ENCODE measurements around the gene CASZ1.

CASZ1 gene

DNA sequence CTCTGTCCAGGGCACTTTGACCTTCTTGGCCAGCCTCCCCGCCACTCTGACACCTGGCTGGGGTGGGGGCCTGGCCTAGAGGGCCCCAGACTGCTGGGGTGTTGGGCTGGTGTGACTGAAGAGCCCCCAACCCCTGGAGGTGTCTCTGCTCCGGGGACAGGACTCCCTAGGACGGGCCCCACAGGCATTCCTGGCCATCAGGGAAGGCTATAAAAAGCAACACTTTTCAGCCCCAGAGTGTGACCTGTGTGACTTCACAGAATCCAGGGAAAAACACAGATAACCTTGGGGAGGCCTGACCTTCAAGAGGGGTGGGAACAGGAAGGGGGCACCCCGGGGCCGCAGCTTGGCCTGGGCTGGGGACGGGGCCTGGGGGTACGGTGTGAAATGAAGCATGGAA, 24.0 kb upstream of the CASZ1 start:
- Histone ChIP-seq H3K36me3 (ENCODE audit: control insufficient read depth, insufficient read depth, low read length) (no peaks in the 10 kb centered on the region), H3K9ac (ENCODE audit: low read length) (no peak overlapping the region), H3K27me3 (ENCODE audit: control insufficient read depth, insufficient read depth, low read length) (no peaks in the 10 kb centered on the region), H3K9me3 (ENCODE audit: control insufficient read depth, low read length) (no peaks in the 10 kb centered on the region), H3K4me3 (ENCODE audit: low read length) (no peak overlapping the region), H3K4me1 (ENCODE audit: control insufficient read depth, insufficient read depth, low read length) (peaks cover 66% of the 10 kb centered on the region)

DNA sequence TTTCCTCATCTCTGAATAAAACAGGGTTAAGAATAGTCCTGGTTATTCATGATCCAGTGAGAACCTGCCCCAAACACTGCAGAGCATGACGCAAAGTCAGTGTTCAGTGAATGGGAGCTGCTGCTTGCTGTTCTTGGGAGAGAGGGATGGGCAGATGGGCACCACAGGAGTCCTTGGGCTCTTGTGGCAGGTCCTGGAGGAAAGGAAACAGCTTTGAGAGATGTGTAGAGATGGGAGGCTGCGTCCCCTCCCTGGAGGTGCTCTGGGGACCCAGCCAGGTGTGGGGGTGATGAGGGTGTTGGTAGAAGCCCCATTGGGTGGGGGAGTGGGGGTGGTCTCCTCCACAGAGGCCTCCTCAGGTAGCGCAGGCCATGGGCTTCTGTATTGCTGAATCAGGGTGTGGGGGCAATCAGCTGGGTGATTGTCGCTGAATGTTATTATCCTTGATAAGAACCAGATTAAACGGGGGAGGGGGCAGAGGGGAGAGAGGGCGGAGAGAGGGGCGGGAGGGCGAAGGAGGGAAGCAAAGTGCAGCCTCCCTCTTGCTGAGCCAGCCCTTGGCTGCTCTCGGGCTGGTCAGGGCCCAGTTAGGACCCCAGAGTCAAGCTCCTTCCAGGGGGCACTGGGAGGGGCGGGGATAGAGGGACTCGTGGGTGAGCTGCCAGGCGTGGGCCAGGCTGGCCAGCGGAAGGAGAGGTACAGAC, 22.9 kb upstream of the CASZ1 start:
- peaks cover 69% of the 10 kb centered on the region for H3K4me1 ChIP-seq (ENCODE audit: control insufficient read depth, insufficient read depth, low read length)
- H3K4me3 ChIP-seq (ENCODE audit: low read length): no peak overlapping the region
- peak overlapping the region; percentile 3 for H3K9ac ChIP-seq (ENCODE audit: low read length)
- no peaks in the 10 kb centered on the region for H3K9me3 ChIP-seq (ENCODE audit: control insufficient read depth, low read length)
- no peaks in the 10 kb centered on the region for H3K27me3 ChIP-seq (ENCODE audit: control insufficient read depth, insufficient read depth, low read length)
- no peaks in the 10 kb centered on the region for H3K36me3 ChIP-seq (ENCODE audit: control insufficient read depth, insufficient read depth, low read length)

DNA sequence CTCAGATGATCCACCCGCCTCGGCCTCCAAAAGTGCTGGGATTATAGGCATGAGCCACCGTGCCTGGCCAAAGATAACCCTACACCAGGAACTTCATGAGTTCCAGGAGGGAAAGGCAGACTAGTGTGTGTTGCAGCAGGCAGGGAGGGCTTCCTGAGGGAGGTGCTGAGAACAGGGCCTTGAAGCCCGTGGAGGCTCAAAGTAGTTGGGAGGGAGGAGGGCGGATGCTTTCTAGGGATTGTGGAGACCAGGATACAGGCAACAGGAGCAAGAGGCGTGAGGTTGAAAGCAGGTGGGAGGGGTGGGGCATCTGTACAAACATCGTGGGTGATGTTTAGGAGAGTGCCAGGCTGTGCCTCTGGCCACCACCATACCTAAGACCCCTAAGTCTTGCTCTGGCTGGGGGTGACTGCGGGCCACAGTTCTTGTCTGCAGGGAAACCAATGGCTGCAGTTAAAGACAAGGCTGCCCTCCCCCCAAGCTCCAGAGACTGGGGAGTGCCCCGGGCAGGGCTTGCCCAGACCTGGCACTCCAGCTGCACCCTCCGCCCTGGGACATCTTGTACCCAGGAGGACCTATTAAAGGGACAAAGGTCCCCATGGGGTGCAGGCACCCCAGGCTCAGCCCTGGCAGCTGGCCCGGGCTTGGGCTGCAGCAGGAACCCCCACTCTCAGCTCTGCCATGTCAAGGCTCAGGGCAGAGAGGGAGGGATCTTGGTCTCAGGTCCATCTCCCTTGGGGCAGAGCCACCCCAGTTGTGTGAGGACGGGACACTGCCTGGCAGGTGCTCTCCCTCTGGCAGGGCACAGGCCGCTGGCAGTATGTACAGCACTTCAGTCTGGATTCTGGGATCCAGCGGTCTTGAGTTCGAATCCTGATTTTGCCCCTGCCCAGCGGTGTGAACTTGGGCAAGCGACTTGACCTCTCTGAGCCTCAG, 22.1 kb upstream of the CASZ1 start:
- Histone ChIP-seq H3K9ac (ENCODE audit: low read length) (peak overlapping the region; percentile 3), H3K4me1 (ENCODE audit: control insufficient read depth, insufficient read depth, low read length) (peaks cover 74% of the 10 kb centered on the region), H3K27me3 (ENCODE audit: control insufficient read depth, insufficient read depth, low read length) (no peaks in the 10 kb centered on the region), H3K4me3 (ENCODE audit: low read length) (no peak overlapping the region), H3K36me3 (ENCODE audit: control insufficient read depth, insufficient read depth, low read length) (no peaks in the 10 kb centered on the region), H3K9me3 (ENCODE audit: control insufficient read depth, low read length) (no peaks in the 10 kb centered on the region)

DNA sequence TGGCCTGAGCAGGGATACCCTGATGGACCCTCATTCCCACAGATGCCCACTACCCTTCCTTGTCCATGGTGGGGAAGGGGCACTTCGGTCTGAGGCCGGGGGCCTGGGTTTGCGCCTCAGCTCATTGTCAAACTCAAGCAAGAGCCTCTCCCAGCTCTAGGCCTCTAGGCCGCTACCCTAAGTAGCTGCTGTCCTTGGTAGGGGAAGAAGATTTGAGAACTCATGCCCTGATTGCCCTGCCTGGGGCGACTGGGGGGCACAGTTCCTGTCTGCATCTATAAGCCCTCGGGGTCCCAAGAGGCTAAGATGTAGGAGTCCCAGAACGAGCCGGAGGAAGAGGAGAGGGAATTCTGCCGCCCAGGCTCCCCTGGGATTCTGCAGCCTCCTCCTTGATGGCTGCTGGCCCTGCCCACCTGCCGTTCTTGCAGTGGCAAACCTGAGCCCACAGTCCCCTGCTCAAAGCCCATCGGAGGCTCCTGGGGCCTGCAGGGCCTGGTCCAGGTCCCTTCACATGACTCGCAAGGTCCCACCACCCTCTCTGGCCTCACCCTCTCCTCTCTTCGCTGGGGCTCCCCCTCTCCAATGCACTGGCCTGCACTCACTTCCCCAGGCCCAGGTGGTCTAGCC, 20.4 kb upstream of the CASZ1 start:
- Histone ChIP-seq H3K9ac (ENCODE audit: low read length) (no peak overlapping the region), H3K4me1 (ENCODE audit: control insufficient read depth, insufficient read depth, low read length) (peaks cover 62% of the 10 kb centered on the region), H3K27me3 (ENCODE audit: control insufficient read depth, insufficient read depth, low read length) (no peaks in the 10 kb centered on the region), H3K4me3 (ENCODE audit: low read length) (no peak overlapping the region), H3K9me3 (ENCODE audit: control insufficient read depth, low read length) (no peaks in the 10 kb centered on the region), H3K36me3 (ENCODE audit: control insufficient read depth, insufficient read depth, low read length) (no peaks in the 10 kb centered on the region)

DNA sequence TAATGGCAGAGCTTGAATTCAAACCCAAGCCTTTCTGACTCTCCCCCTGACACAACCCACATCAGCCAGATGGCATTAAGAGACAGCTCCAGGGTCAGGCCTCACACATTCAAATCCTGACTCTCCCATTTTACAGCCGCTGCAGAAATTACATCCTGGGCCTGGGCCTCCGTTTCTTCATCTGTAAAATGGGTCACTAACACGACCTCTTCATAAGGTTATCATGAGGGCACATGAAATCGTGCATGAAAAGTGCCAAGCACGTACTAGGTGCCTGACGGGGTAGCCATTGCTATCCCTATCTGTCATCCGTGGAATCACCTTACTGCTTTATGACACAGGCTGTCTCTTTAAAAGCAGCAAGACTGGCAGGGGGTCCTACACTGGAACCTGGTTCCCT, 19.8 kb upstream of the CASZ1 start:
- Histone ChIP-seq H3K4me3 (ENCODE audit: low read length) (peak overlapping the region; percentile 10), H3K27me3 (ENCODE audit: control insufficient read depth, insufficient read depth, low read length) (no peaks in the 10 kb centered on the region), H3K36me3 (ENCODE audit: control insufficient read depth, insufficient read depth, low read length) (no peaks in the 10 kb centered on the region), H3K9me3 (ENCODE audit: control insufficient read depth, low read length) (no peaks in the 10 kb centered on the region), H3K4me1 (ENCODE audit: control insufficient read depth, insufficient read depth, low read length) (peaks cover 62% of the 10 kb centered on the region), H3K9ac (ENCODE audit: low read length) (peak overlapping the region; percentile 83)

DNA sequence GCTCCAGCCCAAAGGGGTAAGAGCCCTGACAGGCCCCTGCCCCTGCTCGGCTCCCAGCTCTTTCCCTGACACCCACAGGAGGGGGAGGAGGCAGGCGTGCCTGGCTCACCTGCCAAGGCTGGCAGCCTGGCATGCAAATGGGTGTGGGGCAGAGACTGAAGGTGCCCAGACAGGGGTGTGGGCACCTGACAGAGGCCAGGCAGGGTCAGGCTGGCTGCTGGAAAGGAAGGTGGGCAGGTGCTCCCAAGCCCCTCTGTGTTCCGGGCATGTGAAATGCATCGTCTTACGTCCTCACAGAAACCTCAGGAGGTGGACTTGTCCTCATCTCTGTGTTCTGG, 19.4 kb upstream of the CASZ1 start:
- Histone ChIP-seq H3K9ac (ENCODE audit: low read length) (peak overlapping the region; percentile 83), H3K27me3 (ENCODE audit: control insufficient read depth, insufficient read depth, low read length) (no peaks in the 10 kb centered on the region), H3K4me3 (ENCODE audit: low read length) (peak overlapping the region; percentile 54), H3K36me3 (ENCODE audit: control insufficient read depth, insufficient read depth, low read length) (no peaks in the 10 kb centered on the region), H3K9me3 (ENCODE audit: control insufficient read depth, low read length) (no peaks in the 10 kb centered on the region), H3K4me1 (ENCODE audit: control insufficient read depth, insufficient read depth, low read length) (peaks cover 62% of the 10 kb centered on the region)

DNA sequence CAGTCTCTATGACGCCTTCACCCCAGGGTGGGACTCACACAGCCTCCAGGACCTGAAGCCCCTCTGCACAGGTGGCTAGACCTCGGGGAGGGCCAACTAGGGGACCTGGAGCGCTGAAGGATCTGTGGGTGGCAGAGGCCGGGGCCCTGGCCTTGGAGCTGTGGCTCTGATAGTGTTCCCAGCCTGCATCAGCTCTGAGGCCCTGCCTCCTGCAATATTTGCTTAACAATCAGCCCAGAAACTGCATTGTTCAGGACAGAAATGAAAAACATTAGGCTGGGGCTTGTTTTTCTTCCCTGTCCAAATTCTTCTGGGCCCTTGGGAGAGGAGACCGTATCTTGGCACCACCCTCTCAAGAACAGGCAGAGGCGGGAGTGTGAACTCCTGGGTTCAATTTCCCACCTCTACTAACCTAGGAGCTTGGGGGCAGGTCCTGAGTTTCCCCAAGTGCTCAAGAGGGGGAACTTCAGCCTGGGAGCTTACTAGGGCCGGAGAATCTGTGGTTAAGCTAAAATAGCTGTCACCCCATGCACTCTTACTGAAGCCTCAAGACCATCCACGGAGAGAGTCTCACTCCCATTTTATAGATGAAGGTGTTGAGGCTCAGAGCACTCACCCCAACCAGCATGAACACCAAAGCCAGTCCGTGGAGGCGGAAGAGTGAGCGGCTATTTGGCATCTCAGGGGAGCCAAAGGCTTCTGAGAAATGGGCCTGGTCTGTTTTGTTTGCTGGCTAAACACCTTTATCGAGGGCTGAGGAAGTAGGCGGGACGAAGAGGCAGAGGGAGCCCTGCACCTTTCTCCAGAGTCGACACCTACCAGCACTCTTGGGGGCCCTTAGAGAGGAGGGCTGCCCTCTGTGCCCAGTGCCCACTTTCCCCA, 18.8 kb upstream of the CASZ1 start:
- H3K4me3 ChIP-seq (ENCODE audit: low read length): peak overlapping the region; percentile 54
- no peaks in the 10 kb centered on the region for H3K27me3 ChIP-seq (ENCODE audit: control insufficient read depth, insufficient read depth, low read length)
- H3K9ac ChIP-seq (ENCODE audit: low read length): peak overlapping the region; percentile 83
- no peaks in the 10 kb centered on the region for H3K9me3 ChIP-seq (ENCODE audit: control insufficient read depth, low read length)
- H3K4me1 ChIP-seq (ENCODE audit: control insufficient read depth, insufficient read depth, low read length): peaks cover 62% of the 10 kb centered on the region
- no peaks in the 10 kb centered on the region for H3K36me3 ChIP-seq (ENCODE audit: control insufficient read depth, insufficient read depth, low read length)

DNA sequence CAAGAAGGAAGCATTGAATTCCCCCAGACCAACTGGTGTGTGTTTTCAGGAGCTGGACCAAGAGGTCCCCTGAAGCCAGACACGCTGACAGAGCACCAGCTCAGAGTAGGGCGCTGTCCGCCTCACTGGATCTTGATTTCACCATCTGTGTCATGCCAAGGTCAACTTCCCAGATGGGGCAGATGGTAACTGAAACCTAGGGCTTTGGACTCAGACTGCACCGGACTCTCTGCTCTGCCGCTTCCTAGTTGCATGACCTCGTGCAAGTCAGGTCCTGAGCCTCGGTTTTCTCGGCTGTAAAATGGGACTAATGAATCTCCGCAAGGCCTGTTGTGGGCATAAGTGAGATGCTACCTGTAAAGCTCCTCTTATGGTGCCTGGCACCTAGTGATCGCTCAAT, 17.9 kb upstream of the CASZ1 start:
- H3K36me3 ChIP-seq (ENCODE audit: control insufficient read depth, insufficient read depth, low read length): no peaks in the 10 kb centered on the region
- H3K9me3 ChIP-seq (ENCODE audit: control insufficient read depth, low read length): no peaks in the 10 kb centered on the region
- H3K4me3 ChIP-seq (ENCODE audit: low read length): peak overlapping the region; percentile 54
- H3K9ac ChIP-seq (ENCODE audit: low read length): peak overlapping the region; percentile 83
- peaks cover 54% of the 10 kb centered on the region for H3K4me1 ChIP-seq (ENCODE audit: control insufficient read depth, insufficient read depth, low read length)
- no peaks in the 10 kb centered on the region for H3K27me3 ChIP-seq (ENCODE audit: control insufficient read depth, insufficient read depth, low read length)

DNA sequence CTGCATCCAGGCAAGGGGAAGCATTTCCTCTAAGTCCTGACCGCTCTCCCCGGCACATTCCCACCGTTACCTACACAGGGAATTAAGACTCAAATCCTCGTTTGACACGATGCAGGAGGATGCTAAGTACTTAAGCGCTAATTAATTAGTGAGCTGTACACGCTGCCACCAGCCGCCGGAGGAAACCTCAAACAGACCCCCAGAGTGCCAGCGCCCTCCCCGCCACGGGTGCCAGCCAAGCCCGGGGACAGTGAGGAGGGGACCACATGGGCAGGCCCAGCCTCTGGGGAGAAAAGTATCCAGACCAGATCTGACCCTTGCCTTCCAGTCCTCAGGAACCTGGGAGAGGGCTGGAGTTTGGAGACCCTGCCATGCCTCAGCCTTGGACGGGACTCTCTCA, 17.4 kb upstream of the CASZ1 start:
- H3K4me1 ChIP-seq (ENCODE audit: control insufficient read depth, insufficient read depth, low read length): peaks cover 49% of the 10 kb centered on the region
- no peaks in the 10 kb centered on the region for H3K27me3 ChIP-seq (ENCODE audit: control insufficient read depth, insufficient read depth, low read length)
- peak overlapping the region; percentile 83 for H3K9ac ChIP-seq (ENCODE audit: low read length)
- no peak overlapping the region for H3K4me3 ChIP-seq (ENCODE audit: low read length)
- no peaks in the 10 kb centered on the region for H3K36me3 ChIP-seq (ENCODE audit: control insufficient read depth, insufficient read depth, low read length)
- H3K9me3 ChIP-seq (ENCODE audit: control insufficient read depth, low read length): no peaks in the 10 kb centered on the region

DNA sequence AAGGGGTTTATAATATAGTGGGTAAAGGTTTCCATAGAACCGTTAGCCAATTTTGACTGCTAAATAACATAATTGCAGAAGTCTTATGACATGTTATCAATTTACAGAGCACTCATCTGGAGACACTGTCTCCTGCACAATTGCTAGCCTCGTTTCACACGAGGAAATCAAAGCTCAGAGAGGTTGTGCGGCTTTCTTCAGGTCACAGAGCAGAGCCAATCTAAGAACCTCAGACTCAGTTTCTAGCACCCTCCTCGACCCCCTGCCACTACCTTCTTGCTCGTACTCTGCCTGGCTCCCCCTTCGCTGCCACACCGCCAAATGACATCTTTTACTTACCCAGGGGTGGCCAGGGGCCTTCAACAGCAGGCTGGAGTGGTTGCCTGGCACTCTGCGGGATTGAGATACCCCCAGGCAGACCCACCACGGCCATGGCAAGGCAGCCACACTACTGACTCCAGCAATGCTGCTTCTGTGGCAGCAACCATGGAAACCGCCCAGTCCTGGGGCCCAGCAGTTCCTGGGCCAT, 16.0 kb upstream of the CASZ1 start:
- H3K27me3 ChIP-seq (ENCODE audit: control insufficient read depth, insufficient read depth, low read length): no peaks in the 10 kb centered on the region
- H3K9ac ChIP-seq (ENCODE audit: low read length): no peak overlapping the region
- H3K4me3 ChIP-seq (ENCODE audit: low read length): no peak overlapping the region
- no peaks in the 10 kb centered on the region for H3K36me3 ChIP-seq (ENCODE audit: control insufficient read depth, insufficient read depth, low read length)
- no peaks in the 10 kb centered on the region for H3K9me3 ChIP-seq (ENCODE audit: control insufficient read depth, low read length)
- peaks cover 35% of the 10 kb centered on the region for H3K4me1 ChIP-seq (ENCODE audit: control insufficient read depth, insufficient read depth, low read length)

DNA sequence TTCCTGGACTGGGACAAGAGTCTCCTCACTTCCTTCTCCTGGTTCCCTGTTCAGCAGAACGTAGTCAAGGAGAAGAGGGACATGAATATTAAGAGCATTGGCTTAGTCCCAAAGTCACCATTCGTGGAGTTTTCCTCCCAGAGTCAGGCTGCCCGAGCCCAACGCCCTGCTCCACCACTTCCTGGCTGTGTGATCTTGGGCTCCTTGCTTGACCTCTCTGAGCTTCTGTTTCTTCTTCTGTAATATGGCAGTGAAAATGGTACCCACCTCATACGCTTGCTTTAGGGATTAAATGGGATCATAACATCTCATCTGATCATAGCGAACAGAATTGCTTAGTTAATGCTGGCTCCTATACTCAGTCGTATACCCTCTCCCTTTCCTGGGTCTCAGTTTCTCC, 12.0 kb upstream of the CASZ1 start:
- H3K9ac ChIP-seq (ENCODE audit: low read length): no peak overlapping the region
- no peaks in the 10 kb centered on the region for H3K27me3 ChIP-seq (ENCODE audit: control insufficient read depth, insufficient read depth, low read length)
- H3K36me3 ChIP-seq (ENCODE audit: control insufficient read depth, insufficient read depth, low read length): no peaks in the 10 kb centered on the region
- H3K4me1 ChIP-seq (ENCODE audit: control insufficient read depth, insufficient read depth, low read length): peaks cover 20% of the 10 kb centered on the region
- no peaks in the 10 kb centered on the region for H3K9me3 ChIP-seq (ENCODE audit: control insufficient read depth, low read length)
- no peak overlapping the region for H3K4me3 ChIP-seq (ENCODE audit: low read length)
